Psoas muscle (tissue), 8 donors: ENCODE measurements around the gene SPTAN1. TPM values are rescaled to one million over a fixed set of nuclear protein-coding genes. Genes with fewer than 3 reads are reported as not detected.

Source experiments
- ATAC-seq, 4 donors: fragments of 200-7000 bp; cut with Tn5 transposase; one replicate each; pipeline ENCODE4 v1.9.1; 2020; ENCODE audit warnings: moderate library complexity in 3 of 4, mild to moderate bottlenecking in 2 of 4
- DNase-seq, 2 donors: peaks; one replicate each; pipeline ENCODE4 v3.0.0-alpha.2; 2020
- H3K27ac ChIP-seq: fragments of 200-600 bp; one replicate; pipeline ENCODE4 v1.8.0; 2022
- H3K27me3 ChIP-seq, 3 donors: fragments of 200-600 bp in 1 of 3; one replicate each; pipeline versions ENCODE4 v1.6.1 to v1.8.0; 2013 to 2022; ENCODE audit warnings: low read length in 2 of 3, mild to moderate bottlenecking in 2 of 3, moderate library complexity in 1 of 3; ENCODE audit not compliant: insufficient read depth in 3 of 3
- H3K36me3 ChIP-seq, 2 donors: fragments of 200-600 bp in 1 of 2; one replicate each; pipeline versions ENCODE4 v1.6.1 to v1.8.0; 2013 to 2022; ENCODE audit warnings: low read depth in 1 of 2, mild to moderate bottlenecking in 1 of 2, moderate library complexity in 1 of 2; ENCODE audit not compliant: insufficient read depth in 1 of 2
- H3K4me1 ChIP-seq: fragments of 200-600 bp; one replicate; pipeline ENCODE4 v1.8.0; 2022
- H3K4me3 ChIP-seq: fragments of 200-600 bp; one replicate; pipeline ENCODE4 v1.8.0; 2022; ENCODE audit warnings: mild to moderate bottlenecking
- H3K9me3 ChIP-seq: fragments of 200-600 bp; one replicate; pipeline ENCODE4 v1.8.0; 2022
- WGBS, 3 donors: extraction: QIAGEN DNeasy Blood & Tissue Kit; methylation state at CpG; one replicate each; pipeline versions ENCODE4 v1.1.6 to v1.1.7; 2013; 5-methylcytosine and 5-hydroxymethylcytosine counted together
- intact Hi-C, 2 donors: fragments of 100-400 bp; cut with DNase I; formaldehyde crosslinking; loops; one replicate each; pipeline versions ENCODE4 v1.11.0 to v1.14.2; 2022
- polyA plus RNA-seq, 3 donors: library from polyadenylated mRNA; stranded (reverse); fragments of 200-250 nt; gene quantifications; one replicate each; pipeline ENCODE4 v1.2.3, GENCODE V29; 2013
- total RNA-seq, 4 donors: library from RNA; stranded (reverse); fragmentation: NEBNext Ultra II Directional in 2 of 4; extraction: Animal tissue kit (Norgen Biotek cat#: 25700) in 2 of 4; gene quantifications; one replicate each; pipeline versions ENCODE4 v1.2.1 to v1.2.4, GENCODE V29; 2021 to 2023
- TF ChIP-seq, protein P1 (sequence below): fragments of 200-600 bp; IDR thresholded peaks from one replicate; pipeline ENCODE4 v1.8.0; 2022; ENCODE audit warnings: antibody characterized with exemption
- donor health status: healthy with polysubstance abuse.
- donor health status: DM: no; HTN: no; CAD: no; lungs with moderate emphysema.
- donor health status: Bipolar disorder and iron deficiency.
- donor health status: healthy.
- donor health status: DM: yes; HTN: yes; CAD: no.
- donor health status: DM: no; HTN: no; CAD: no.
- donor health status: DM: no; HTN: no; CAD: no.
- donor health status: DM: yes; HTN: yes; CAD: no.

Gene SPTAN1
- total and polyA plus RNA-seq, 7 donors, result 18.1 to 91.4 (median 42.6) TPM

GRCh38 chr9:128619127-128619526 is 66.7 kb downstream of the SPTAN1 start:
- Histone ChIP-seq H3K27ac (peak overlapping the region; percentile 41), H3K4me1 (no peaks in the 10 kb centered on the region), H3K36me3 (peaks cover 7 to 98% of the 10 kb centered on the region in 2 donors), H3K9me3 (no peaks in the 10 kb centered on the region), H3K4me3 (no peak overlapping the region), H3K27me3 (no peaks in the 10 kb centered on the region)
- DNase-seq, result no peak
- intact Hi-C loops, result no loop called here
- TF ChIP-seq, protein P1, sequence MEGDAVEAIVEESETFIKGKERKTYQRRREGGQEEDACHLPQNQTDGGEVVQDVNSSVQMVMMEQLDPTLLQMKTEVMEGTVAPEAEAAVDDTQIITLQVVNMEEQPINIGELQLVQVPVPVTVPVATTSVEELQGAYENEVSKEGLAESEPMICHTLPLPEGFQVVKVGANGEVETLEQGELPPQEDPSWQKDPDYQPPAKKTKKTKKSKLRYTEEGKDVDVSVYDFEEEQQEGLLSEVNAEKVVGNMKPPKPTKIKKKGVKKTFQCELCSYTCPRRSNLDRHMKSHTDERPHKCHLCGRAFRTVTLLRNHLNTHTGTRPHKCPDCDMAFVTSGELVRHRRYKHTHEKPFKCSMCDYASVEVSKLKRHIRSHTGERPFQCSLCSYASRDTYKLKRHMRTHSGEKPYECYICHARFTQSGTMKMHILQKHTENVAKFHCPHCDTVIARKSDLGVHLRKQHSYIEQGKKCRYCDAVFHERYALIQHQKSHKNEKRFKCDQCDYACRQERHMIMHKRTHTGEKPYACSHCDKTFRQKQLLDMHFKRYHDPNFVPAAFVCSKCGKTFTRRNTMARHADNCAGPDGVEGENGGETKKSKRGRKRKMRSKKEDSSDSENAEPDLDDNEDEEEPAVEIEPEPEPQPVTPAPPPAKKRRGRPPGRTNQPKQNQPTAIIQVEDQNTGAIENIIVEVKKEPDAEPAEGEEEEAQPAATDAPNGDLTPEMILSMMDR, result no peak
- 47 to 78% (median 49%) methylated on average over 6 of the region's 6 CpGs for WGBS, 3 donors
- ATAC-seq, result peak in 3 of 4 donors; percentile 38 to 80 (median 63)

GRCh38 chr9:128619779-128620178 is 67.4 kb downstream of the SPTAN1 start:
- Histone ChIP-seq H3K36me3 (peaks cover 7 to 98% of the 10 kb centered on the region in 2 donors), H3K27ac (no peak overlapping the region), H3K4me3 (no peak overlapping the region), H3K27me3 (no peaks in the 10 kb centered on the region), H3K9me3 (no peaks in the 10 kb centered on the region), H3K4me1 (no peaks in the 10 kb centered on the region)
- DNase-seq (no peak), ATAC-seq (no peak)
- WGBS, 3 donors, result 92 to 93% (median 92%) methylated on average over 5 of the region's 5 CpGs
- TF ChIP-seq, protein P1, result no peak
- intact Hi-C loops, result no loop called here

GRCh38 chr9:128621730-128622455 is 69.5 kb downstream of the SPTAN1 start:
- 70 to 75% (median 71%) methylated on average over 12 to 14 of the region's 14 CpGs for WGBS, 3 donors
- peaks cover 7 to 98% of the 10 kb centered on the region in 2 donors for H3K36me3 ChIP-seq
- intact Hi-C loops, result no loop called here
- TF ChIP-seq, protein P1, result no peak
- no peak overlapping the region for H3K27ac ChIP-seq
- H3K4me3 ChIP-seq, result no peak overlapping the region
- ATAC-seq, result no peak
- no peaks in the 10 kb centered on the region for H3K9me3 ChIP-seq
- no peak for DNase-seq
- H3K27me3 ChIP-seq, result no peaks in the 10 kb centered on the region
- no peaks in the 10 kb centered on the region for H3K4me1 ChIP-seq

DNA sequence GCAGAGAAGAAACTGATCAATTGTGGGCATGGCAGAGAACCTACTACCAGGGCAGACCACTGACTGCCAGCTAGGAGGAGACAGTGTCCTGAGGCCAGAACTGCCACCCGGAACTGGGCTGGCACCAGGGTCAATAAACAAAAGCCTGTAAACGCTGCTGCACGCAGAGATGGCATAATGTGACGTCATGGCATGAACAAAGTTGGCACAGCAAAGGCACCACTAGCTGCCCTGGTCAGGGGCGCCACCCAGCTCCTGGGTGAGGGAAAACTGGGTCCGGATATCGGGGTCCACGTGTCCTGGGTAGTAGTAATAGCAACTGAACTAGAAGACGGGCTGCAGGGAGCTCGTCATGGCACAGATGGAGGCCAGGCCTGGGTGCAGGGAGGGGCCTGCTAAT is 72.2 kb downstream of the SPTAN1 start:
- TF ChIP-seq, protein P1, result no peak
- no peaks in the 10 kb centered on the region for H3K27me3 ChIP-seq
- H3K27ac ChIP-seq, result no peak overlapping the region
- H3K36me3 ChIP-seq, result peaks cover 0 to 96% of the 10 kb centered on the region in 2 donors
- no peaks in the 10 kb centered on the region for H3K9me3 ChIP-seq
- no peak for ATAC-seq
- 81 to 89% (median 82%) methylated on average over 10 of the region's 10 CpGs for WGBS, 3 donors
- no peak overlapping the region for H3K4me3 ChIP-seq
- intact Hi-C loops, result no loop called here
- no peak for DNase-seq
- H3K4me1 ChIP-seq, result peaks cover 17% of the 10 kb centered on the region
